SHP77 (cell line): ENCODE data around the gene LIMS2.

Source experiments
- DNase-seq, 2 experiments: peaks; one replicate each; lab custom pipeline; 2025; lab: John Stamatoyannopoulos, UW

The LIMS2 gene

DNA sequence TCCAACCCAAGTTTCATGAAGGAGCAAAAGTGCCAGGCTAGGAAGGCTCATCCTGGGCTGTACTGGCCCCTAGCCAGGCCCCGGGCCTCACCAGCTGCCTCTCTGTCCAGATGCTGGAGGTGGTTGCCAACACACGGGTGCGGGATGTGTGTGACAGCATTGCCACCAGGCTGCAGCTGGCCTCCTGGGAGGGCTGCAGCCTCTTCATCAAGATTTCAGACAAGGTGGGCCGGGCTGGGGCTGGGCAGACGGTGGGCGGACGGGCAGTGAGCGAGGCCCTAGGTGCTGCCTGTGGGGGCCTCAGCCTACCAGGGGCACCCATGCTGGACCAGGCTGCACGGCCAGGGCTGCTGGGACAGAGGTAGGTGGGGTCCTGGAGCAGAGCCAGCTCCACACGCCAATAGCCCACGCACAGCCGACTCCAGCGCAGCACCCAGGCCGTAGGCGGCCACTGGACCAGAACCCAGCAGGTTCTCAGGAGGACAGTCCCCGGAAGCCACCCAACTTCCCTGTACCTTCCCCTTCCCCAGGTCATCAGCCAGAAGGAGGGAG, 41.2 kb downstream of the LIMS2 start:
- peak; percentile 56 to 80 for DNase-seq

- DNase-seq = no peak
These were observed 41.7 kb downstream of the LIMS2 start for GRCh38 chr2:127633556-127634065.

DNA sequence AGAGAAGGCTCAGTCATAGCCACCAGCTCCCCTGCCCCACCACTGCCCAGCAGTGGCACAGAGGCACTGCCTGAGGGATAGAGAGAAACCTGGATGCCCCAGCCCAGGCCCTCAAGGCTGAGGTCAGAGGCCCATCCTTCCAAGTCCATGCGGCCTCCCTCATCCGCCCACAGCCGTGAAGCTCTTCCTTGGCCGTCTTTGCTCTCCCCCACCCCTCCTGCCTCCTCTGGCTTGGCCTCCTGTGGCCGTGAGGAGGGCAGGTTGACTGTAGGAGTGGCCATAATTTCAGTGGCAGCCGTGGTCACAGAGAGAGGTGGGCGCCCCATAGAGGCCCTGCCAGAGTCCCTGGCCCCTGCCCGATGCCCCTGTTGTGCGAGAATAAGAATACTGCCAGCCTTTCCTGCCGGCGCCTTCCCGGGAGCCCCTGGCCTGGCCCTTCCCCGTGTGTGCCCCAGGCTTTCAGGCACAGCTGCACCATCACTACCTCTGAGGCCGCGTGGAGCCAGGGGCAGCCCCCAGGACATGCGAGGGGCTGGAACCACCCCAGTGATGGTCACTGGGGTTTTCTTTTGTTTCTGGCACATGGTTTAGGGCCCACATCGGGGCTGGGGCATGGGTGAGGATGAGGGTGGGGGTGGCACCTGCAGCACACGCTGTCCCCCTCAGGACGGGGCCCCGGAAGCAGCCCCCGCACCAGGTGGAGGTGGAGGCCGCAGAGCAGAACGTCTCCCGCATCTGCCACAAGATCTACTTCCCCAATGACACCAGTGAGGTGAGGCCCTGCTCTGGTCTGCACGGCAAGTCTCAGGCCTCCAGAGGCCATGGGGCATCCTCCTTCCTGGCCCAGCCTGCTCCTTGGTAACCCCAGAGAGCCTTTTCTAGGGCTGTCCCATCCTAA, 42.5 kb downstream of the LIMS2 start:
- DNase-seq = no peak

DNA sequence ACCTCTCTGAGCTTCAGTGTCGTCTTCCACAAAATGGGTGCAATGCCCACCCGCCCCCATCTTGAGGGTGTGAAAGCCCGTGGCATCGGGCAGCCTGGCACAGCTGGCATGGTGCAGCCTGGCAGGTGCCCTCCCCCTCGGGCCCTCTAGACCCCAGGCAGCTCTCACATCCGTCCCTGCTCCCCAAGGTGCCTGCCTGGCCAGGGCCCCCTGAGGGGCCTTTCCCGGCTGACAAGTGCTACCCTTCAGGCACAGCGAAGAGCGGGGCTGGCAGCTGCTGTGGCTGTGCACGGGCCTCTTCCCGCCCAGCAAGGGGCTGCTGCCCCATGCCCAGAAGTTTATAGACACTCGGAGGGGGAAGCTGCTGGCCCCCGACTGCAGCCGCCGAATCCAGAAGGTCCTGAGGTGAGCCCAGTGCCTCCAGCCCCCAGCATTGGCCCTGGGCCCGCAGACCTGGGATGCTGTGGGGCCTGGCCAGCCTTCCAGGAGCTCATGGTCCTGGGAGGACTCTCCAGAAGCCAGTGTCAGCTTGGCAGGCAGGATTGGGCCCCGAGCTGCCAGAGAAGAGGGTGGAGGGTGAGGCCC, 43.2 kb downstream of the LIMS2 start:
- no peak for DNase-seq

DNA sequence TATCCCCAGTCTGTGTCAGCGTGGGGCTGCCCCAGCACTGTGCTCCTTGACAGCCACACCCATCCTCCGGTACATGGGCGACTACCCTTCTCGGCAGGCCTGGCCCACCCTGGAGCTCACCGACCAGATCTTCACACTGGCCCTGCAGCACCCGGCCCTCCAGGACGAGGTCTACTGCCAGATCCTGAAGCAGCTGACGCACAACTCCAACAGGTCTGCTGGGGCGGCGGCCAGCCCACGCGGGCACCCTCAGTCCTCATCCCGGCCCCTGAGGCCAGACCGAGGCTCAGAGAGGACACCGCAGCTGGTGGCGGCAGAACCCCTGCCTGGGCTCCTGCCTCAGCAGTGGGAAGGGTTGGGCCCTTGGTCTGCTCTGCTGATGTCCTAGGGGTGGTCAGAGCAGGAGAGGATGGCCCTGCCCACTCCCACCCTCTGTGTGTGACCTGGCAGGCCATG, 43.8 kb downstream of the LIMS2 start:
- DNase-seq = no peak

DNA sequence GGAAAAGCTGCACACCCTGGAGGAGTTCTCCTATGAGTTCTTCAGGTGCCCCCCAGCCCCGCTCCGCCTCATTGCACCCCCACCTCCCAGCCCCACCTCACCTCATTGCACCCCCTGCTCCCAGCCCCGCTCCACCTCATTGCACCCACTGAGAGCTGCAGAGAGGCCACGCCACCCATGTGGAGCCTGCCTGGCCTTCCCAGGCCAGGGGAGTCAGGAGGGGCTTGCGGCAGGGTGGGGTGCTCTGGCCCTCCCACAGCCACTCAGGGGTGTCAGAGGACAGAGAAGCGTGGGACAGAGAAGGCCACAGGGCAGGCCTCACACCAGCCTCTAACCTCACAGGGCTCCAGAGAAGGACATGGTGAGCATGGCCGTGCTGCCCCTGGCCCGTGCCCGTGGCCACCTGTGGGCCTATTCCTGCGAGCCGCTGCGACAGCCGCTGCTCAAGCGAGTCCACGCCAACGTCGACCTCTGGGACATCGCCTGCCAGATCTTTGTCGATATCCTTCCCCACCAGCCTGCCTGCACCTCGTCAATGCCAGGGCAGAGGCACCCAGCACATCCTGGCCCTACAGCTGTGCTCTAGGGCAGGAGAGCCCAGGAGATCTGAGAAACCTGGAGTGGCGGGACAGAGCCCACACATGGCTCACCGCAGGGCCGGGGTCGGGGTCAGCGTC, 44.3 kb downstream of the LIMS2 start:
- no peak for DNase-seq

- no peak for DNase-seq
These were observed 45.0 kb downstream of the LIMS2 start for GRCh38 chr2:127630096-127630863.

DNA sequence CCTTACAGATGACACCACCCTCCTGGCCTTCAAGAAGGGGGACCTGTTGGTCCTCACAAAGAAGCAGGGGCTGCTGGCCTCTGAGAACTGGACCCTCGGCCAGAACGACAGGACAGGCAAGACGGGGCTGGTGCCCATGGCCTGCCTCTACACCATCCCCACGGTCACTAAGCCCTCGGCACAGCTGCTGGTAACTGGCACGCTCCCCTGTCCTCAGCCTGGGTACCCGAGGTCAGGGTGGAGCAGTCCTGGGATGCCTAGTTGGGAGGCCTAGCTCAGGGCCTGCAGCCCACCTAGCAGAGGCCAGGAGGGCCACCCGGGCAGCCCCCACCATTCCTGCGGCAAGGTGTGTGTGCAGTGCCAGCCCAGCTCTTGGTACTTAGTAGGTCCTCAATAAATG, 45.7 kb downstream of the LIMS2 start:
- DNase-seq = no peak

DNA sequence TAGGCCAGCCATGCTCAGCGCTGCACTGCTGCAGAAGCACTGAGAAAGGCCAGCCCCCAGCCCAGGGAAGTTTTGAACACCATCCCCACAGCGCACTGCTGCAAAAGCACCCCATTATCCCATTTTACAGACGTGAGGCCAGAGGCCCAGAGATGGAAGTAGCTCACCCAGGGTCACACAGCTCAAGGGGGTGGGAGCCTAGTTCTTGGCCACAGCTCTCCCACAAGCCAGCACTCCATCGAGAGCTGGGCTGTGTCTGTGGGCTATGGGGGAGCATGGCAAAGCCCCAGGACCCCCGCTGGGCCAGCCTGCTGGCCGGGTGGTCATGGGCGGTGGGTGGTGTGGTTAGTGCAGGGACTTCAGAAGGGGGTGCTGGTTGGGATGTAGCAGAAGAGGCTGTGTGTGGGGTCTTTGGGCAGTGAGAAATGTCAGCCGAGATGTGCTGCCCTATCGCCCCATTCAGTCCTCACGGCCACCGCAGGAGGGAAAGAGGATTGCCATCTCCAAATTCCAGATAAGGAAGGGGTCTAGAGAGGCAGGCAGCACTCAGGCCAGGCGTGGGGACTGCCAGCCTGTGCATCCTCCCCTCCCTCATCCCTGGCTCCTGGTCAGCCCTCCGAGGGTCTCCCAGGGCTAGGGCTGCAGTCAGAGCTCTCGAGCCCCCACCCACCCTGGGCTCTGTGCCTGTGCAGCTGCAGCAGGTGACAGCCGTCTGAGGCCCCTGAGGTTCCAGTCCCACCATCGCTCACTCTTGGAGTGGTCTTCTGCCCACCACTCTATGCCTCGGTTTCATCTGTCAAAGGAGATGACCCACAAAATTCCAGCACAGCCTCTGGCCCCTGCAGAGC, 46.3 kb downstream of the LIMS2 start:
- DNase-seq = no peak

DNA sequence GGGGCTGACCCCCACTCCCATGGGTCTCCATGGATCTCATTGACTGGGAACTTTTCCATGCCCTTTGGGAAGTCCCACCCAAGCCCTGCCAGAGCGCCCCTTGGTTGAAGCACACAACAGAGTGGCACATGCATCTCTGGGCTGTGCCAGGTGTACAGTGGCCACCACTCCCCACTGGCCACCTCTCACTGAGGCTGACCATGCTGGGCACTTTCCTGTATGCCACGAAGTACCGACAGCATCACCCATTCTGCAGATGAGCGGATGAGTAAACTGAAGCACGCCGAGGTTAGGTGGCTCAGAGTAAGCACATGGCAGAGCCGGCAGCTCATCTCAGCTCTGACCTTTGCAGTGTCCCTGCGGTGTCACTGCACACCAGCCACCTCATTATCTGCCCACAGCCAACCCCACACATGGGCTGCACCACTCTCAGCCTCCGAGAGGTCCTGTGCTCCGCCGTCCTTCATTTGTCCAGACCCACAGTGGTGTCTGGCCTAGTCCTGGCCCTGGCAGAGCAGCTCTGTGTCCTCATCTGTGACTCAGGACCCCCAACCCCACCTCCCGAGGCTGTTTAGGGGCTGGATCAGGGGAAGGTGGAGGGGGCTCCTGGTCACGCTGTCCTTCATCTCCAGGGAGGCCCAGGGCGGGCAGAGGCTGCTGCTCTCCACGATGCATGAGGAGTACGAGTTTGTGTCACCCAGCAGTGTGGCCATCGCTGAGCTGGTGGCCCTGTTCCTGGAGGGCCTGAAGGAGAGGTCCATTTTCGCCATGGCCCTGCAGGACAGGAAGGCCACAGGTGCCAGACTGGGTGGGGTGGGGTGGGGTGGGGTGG, 47.4 kb downstream of the LIMS2 start:
- DNase-seq = no peak

DNA sequence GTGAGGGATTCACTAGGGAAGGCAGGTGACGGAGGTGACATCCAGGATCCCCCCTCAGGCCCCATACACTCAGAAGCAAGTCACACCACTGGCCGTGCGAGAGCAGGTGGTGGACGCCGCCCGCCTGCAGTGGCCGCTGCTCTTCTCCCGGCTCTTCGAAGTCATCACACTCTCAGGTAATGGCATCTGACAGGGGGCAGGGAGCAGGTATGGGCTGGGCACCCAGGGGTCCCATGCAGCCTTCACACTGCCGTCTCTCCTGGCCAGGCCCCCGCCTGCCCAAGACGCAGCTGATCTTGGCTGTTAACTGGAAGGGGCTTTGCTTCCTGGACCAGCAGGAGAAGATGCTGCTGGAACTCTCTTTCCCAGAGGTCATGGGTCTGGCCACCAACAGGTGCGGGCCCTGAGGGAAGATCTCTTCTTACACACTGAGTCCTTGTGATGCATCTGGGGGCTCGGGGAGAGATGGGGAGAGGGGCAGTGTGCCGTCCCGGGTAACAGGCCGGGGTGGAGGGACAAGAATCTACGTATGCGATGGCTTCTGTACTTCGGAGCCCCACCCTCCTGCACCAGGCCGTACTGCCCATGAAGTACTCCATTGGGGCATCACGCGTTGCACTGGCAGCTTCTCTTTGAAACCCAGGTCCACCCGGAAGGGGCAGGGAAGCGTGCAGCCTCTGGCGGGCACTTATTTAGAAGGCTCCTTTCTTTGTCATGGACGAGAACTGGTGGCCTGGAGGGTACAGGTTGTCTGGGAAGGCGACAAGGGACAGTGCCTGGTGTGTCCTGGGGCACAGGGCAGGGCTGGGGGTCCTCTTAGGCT, 48.2 kb downstream of the LIMS2 start:
- no peak for DNase-seq

DNA sequence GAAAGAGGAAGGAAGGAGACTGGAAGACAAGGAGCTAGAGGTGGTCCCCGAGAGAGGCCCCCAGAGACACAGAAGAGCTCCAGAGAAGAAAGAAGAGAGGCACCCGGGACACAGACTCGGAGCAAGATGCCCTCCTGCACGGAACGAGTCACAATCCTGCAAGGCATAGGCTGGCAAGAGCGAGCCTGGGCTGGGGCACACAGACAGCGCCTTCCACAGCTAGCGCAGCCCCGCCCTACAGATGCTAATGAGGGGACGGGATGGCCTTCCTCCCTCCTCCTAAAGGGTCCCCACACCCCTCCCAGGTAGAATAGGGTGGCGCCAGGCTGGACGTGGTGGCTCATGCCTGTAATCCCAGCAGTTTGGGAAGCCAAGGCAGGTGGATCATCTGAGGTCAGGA, 49.2 kb downstream of the LIMS2 start:
- DNase-seq = no peak

- DNase-seq = no peak
These were observed 49.8 kb downstream of the LIMS2 start for GRCh38 chr2:127625572-127625951.

- DNase-seq = no peak
These were observed 50.4 kb downstream of the LIMS2 start for GRCh38 chr2:127624756-127625571.

DNA sequence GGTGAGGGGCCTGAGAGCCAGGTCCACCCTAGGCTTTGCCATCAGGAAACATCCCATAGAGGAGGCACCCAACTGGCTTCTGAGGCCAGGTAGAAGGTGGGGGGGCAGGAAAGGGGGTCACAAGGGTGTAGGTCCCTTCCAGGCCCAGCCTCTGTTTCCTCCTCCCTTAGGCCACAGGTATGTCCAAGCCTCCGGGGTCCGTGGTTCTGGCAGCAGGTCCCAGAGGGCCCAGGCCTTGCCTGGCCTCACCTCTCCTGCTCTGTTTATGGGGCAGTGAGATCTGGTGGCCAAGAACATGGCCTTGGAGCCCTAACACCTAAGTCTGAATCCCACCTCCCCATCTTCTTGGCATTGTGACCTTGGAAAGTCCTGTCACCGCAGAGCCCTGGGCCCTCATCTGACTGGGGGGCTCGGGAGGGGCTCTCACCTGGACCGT, 51.0 kb downstream of the LIMS2 start:
- no peak for DNase-seq

DNA sequence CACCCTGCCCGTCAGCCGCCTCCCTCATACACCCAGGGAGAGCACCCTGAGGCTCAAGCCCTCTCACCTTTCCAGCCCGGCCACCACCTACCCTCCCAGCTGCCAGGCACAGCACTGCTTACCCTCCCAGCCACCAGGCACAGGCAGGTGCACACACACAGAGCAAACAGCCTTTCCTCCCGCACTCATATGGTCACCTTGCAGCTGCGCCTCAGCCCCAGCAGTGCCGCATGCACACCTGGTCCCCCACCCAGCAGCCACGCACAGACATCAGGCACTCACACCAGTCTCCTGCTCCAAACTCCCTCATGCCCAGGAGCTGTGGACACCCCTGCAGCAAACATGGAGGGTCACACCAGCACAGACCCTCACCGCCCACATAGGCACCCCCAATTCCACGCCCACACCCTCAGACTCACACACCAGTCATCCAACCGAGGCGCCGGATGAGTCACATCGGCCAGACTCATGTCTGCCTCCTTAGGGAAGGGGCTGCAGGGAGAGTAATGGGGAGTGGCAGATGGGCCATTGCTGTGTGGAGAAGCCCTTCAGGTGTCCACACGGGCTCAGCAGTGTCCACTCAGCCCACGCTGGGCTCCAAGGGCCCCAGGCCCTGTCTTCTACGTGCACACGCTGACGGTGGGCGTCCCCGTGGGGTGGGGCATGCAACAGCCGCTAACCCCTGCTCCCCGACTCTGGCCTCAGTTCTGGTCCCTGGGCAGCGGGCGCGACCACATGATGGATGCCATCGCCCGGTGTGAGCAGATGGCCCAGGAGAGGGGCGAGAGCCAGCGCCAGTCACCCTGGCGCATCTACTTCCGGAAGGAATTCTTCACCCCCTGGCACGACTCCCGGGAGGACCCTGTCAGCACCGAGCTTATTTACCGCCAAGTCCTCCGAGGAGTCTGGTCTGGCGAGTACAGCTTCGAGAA, 51.7 kb downstream of the LIMS2 start:
- peak; percentile 54 to 75 for DNase-seq
